Vagina (tissue), 2 donors: ENCODE measurements around the gene RGS9BP. TPM values are rescaled to one million over a fixed set of nuclear protein-coding genes. Genes with fewer than 3 reads are reported as not detected.
A peak's percentile ranks its signal among the peaks of the same experiment; 100 is the strongest.

Experiments
- DNase-seq, 2 donors: peaks; one replicate each; pipeline ENCODE4 v3.0.0-alpha.2; 2017; ENCODE audit errors: extremely low spot score in 2 of 2
- H3K27ac ChIP-seq: fragments of 200-600 bp; sonication (generic); one replicate; pipeline ENCODE4 v1.5.1; 2019
- H3K27me3 ChIP-seq: fragments of 200-600 bp; sonication (generic); one replicate; pipeline ENCODE4 v1.5.1; 2019
- H3K36me3 ChIP-seq, 2 donors: fragments of 200-600 bp; sonication (generic); one replicate each; pipeline ENCODE4 v1.5.1; 2017 to 2019
- H3K4me1 ChIP-seq: fragments of 200-600 bp; sonication (generic); one replicate; pipeline ENCODE4 v1.5.1; 2019
- H3K4me3 ChIP-seq, 2 donors: fragments of 200-600 bp; sonication (generic); 1 replicate in 1 of 2; 2 replicates in 1 of 2; pipeline ENCODE4 v1.5.1; 2016 to 2019
- H3K9me3 ChIP-seq: fragments of 200-600 bp; sonication (generic); one replicate; pipeline ENCODE4 v1.5.1; 2019
- CTCF ChIP-seq, 3 experiments: fragments of 450-650 bp in 2 of 3; fragments of 200-600 bp in 1 of 3; sonication (generic) in 1 of 3; IDR thresholded peaks; one replicate each; pipeline ENCODE4 v1.5.1; 2017 to 2019; ENCODE audit warnings: antibody characterized with exemption in 3 of 3, mild to moderate bottlenecking in 2 of 3, moderate library complexity in 2 of 3
- POLR2A ChIP-seq, 2 donors: fragments of 450-650 bp; IDR thresholded peaks; one replicate each; pipeline ENCODE4 v1.6.1; 2017; ENCODE audit warnings: antibody characterized with exemption in 2 of 2, mild to moderate bottlenecking in 2 of 2, moderate library complexity in 2 of 2
- POLR2AphosphoS5 ChIP-seq, 2 donors: sonication (generic); formaldehyde crosslinking; IDR thresholded peaks; one replicate each; pipeline ENCODE4 v1.9.0; 2017; ENCODE audit warnings: antibody characterized with exemption in 2 of 2, mild to moderate bottlenecking in 2 of 2, low read depth in 1 of 2; ENCODE audit not compliant: insufficient read depth in 1 of 2
- intact Hi-C: fragments of 100-400 bp; cut with DNase I; formaldehyde crosslinking; loops from one replicate; pipeline ENCODE4 v1.15.1; 2023
- total RNA-seq: library from RNA; depleted of rRNA; stranded (reverse); fragments of >200 nt; gene quantifications from one replicate; pipeline ENCODE4 v1.2.3, GENCODE V29; 2016

Gene RGS9BP
- total RNA-seq, result 0.49 TPM

DNA sequence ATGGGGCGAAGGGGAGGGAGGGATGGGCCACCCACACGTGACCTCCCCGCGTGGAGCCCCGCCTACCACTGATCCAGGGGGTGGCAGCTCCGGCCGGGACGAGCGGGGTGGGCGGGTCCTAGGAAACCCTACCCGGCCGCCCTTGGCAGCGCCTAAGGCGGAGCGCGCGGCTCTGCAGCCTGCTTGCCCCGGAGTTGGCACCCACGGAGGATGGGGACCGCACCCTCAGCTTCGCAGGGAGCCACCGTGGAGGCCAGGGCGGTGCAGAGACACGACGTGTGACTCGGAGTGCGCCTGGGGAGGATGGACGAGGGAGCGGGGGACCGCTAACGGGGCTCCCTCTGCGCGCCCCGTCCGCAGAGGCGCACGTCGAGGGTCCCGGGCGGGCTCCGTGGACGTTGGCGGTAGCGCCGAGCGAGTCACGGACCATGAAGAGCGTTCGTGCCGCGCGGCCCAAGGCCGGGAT is at the start of gene RGS9BP:
TSS of gene RGS9BP (plus strand) at position 129 of the 466 bp plus-strand sequence. CDS start 416 bp downstream, outside the sequence.
- H3K9me3 ChIP-seq, result no peaks in the 10 kb centered on the region
- H3K36me3 ChIP-seq, result no peaks in the 10 kb centered on the region
- TF ChIP-seq POLR2AphosphoS5 (IDR thresholded peaks at IDR 0.05; ENCODE audit: insufficient read depth in 1 of 2, low read depth in 1 of 2), result no peak
- no peaks in the 10 kb centered on the region for H3K27me3 ChIP-seq
- intact Hi-C loops, result no loop called here
- H3K4me1 ChIP-seq, result peaks cover 40% of the 10 kb centered on the region
- H3K27ac ChIP-seq, result peak within 1 kb of the TSS; percentile 84
- peak within 1 kb of the TSS; percentile 85 to 98 for H3K4me3 ChIP-seq
- no peak for DNase-seq

DNA sequence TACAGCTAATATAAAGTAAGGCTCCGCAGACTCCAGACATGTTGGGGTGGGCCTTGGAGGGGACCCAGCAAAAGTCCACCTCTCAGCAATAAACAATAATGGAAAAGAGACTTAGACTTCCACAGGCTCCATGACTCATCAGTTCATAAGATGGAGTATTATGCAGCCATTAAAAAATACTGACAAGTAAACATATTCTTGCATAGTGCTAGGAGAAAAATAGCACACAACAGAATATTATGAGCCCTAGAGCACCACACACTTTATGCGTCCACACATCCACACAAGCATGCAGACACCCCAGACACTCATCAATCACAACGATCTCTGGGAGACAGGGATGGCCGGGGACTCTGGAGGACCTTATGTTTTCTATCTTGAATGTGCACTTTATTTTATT is 48.7 kb upstream of the RGS9BP start:
- Histone ChIP-seq H3K9me3 (no peaks in the 10 kb centered on the region), H3K27ac (no peak overlapping the region), H3K4me1 (no peaks in the 10 kb centered on the region), H3K27me3 (no peaks in the 10 kb centered on the region), H3K36me3 (peaks cover 0 to 83% of the 10 kb centered on the region in 2 donors), H3K4me3 (no peak overlapping the region)
- no peak for TF ChIP-seq POLR2AphosphoS5 (IDR thresholded peaks at IDR 0.05; ENCODE audit: insufficient read depth in 1 of 2, low read depth in 1 of 2)
- TF ChIP-seq POLR2A (IDR thresholded peaks at IDR 0.05), result no peak
- TF ChIP-seq CTCF (IDR thresholded peaks at IDR 0.05), result no peak
- no peak for DNase-seq
- intact Hi-C loops, result no loop called here

DNA sequence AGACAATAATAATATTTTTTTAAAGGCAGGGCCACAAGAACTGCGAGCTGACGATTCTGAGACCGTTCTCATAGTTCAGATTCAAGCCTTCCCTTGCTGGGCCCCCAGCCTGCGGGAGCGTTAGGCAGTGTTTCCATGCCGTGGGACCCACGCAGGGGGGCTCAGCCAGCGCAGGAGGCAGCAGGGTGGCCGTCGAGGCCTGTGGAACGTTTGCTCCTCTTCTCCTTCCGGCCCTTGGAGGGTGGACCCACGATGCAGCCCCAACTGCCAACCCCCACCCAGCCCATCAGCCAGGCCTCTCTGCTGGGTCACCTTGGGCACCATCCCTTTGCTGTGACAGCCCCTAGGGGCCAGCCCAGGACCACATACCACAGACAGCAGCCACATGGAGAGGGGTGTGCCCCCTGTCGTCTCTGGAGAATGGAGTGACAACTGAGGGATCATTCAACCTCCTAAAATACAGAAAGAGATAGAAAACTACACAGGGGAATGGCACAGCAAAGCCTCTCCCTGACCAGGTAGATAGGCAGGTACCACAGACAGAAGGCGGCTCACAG is 47.9 kb upstream of the RGS9BP start:
- peaks cover 0 to 86% of the 10 kb centered on the region in 2 donors for H3K36me3 ChIP-seq
- TF ChIP-seq POLR2AphosphoS5 (IDR thresholded peaks at IDR 0.05; ENCODE audit: insufficient read depth in 1 of 2, low read depth in 1 of 2), result no peak
- TF ChIP-seq POLR2A (IDR thresholded peaks at IDR 0.05), result no peak
- no peaks in the 10 kb centered on the region for H3K9me3 ChIP-seq
- no peaks in the 10 kb centered on the region for H3K27me3 ChIP-seq
- intact Hi-C loops, result no loop called here
- H3K4me3 ChIP-seq, result no peak overlapping the region
- no peak overlapping the region for H3K27ac ChIP-seq
- H3K4me1 ChIP-seq, result no peaks in the 10 kb centered on the region
- no peak for DNase-seq

- no peak overlapping the region for H3K4me3 ChIP-seq
- no peak for DNase-seq
- no peaks in the 10 kb centered on the region for H3K9me3 ChIP-seq
- no peaks in the 10 kb centered on the region for H3K4me1 ChIP-seq
- intact Hi-C loops, result no loop called here
- H3K27ac ChIP-seq, result no peak overlapping the region
- peaks cover 0 to 66% of the 10 kb centered on the region in 2 donors for H3K36me3 ChIP-seq
- no peaks in the 10 kb centered on the region for H3K27me3 ChIP-seq
- TF ChIP-seq CTCF (IDR thresholded peaks at IDR 0.05), result no peak
- no peak for TF ChIP-seq POLR2AphosphoS5 (IDR thresholded peaks at IDR 0.05; ENCODE audit: insufficient read depth in 1 of 2, low read depth in 1 of 2)
- TF ChIP-seq POLR2A (IDR thresholded peaks at IDR 0.05), result no peak
Measured at GRCh38 chr19:32630338-32630737, 45.3 kb upstream of the RGS9BP start.

- TF ChIP-seq POLR2AphosphoS5 (IDR thresholded peaks at IDR 0.05; ENCODE audit: insufficient read depth in 1 of 2, low read depth in 1 of 2), result no peak
- TF ChIP-seq POLR2A (IDR thresholded peaks at IDR 0.05), result no peak
- TF ChIP-seq CTCF (IDR thresholded peaks at IDR 0.05), result no peak
- no peak for DNase-seq
- H3K27me3 ChIP-seq, result no peaks in the 10 kb centered on the region
- H3K4me3 ChIP-seq, result no peak overlapping the region
- intact Hi-C loops, result no loop called here
- no peaks in the 10 kb centered on the region for H3K9me3 ChIP-seq
- H3K36me3 ChIP-seq, result peaks cover 0 to 65% of the 10 kb centered on the region in 2 donors
- H3K27ac ChIP-seq, result no peak overlapping the region
- H3K4me1 ChIP-seq, result no peaks in the 10 kb centered on the region
Measured at GRCh38 chr19:32631381-32631780, 44.3 kb upstream of the RGS9BP start.

DNA sequence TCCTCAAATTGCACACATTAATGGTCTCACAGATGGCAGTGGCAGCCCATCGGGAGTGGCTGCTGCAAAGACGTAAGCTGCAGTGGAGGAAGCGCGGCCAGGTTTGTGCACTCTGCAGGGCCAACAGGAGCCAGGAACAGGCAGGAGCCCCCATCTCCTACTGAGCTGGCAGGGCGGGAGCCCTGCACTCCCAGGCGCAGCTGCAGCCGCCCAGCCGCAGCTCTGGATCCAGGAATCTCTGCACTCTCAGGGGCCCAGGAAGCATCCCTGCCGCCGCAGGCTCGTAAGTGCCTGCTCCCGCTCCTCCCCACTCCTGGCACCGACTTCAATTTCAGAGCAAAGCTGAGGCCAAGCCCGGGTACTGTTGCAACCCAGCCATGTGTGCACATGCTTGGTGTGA is 38.2 kb upstream of the RGS9BP start:
- TF ChIP-seq CTCF (IDR thresholded peaks at IDR 0.05) (no peak), POLR2AphosphoS5 (IDR thresholded peaks at IDR 0.05; ENCODE audit: insufficient read depth in 1 of 2, low read depth in 1 of 2) (no peak), POLR2A (IDR thresholded peaks at IDR 0.05) (no peak)
- intact Hi-C loops, result no loop called here
- Histone ChIP-seq H3K9me3 (no peaks in the 10 kb centered on the region), H3K4me1 (no peaks in the 10 kb centered on the region), H3K36me3 (peaks cover 0 to 69% of the 10 kb centered on the region in 2 donors), H3K4me3 (no peak overlapping the region), H3K27ac (no peak overlapping the region), H3K27me3 (no peaks in the 10 kb centered on the region)
- DNase-seq, result no peak
